ENCODE data around the gene TSEN34.
"Not testable (repeated sequence)": the region's sequence is repeated elsewhere in the genome, so short reads cannot be mapped to it uniquely, and the experiment has no call there.

TSEN34 gene

GRCh38 chr19:54209811-54210494 lies 18.8 kb downstream of the TSEN34 start:
- no peak for DNase-seq

- DNase-seq = no peak
These were observed 20.1 kb downstream of the TSEN34 start for GRCh38 chr19:54211235-54211634.

GRCh38 chr19:54214217-54214616 lies 23.1 kb downstream of the TSEN34 start:
- not testable (repeated sequence) for DNase-seq

GRCh38 chr19:54214734-54215133 lies 23.6 kb downstream of the TSEN34 start:
- not testable (repeated sequence) for DNase-seq

- no peak for DNase-seq
These were observed 25.8 kb downstream of the TSEN34 start for GRCh38 chr19:54216869-54217268.

GRCh38 chr19:54217517-54218247 lies 26.6 kb downstream of the TSEN34 start:
- DNase-seq = not testable (repeated sequence)

GRCh38 chr19:54218259-54218658 lies 27.2 kb downstream of the TSEN34 start:
- DNase-seq = no peak

- no peak for DNase-seq
These were observed 28.0 kb downstream of the TSEN34 start for GRCh38 chr19:54218960-54219661.

GRCh38 chr19:54219702-54220101 lies 28.6 kb downstream of the TSEN34 start:
- not testable (repeated sequence) for DNase-seq

GRCh38 chr19:54221947-54222346 lies 30.8 kb downstream of the TSEN34 start:
- not testable (repeated sequence) for DNase-seq

- DNase-seq = not testable (repeated sequence)
These were observed 31.6 kb downstream of the TSEN34 start, which contains the start of gene LILRB3 for GRCh38 chr19:54222474-54223276. Gene LILRB3 (minus strand): TSS chr19:54223007. CDS start chr19:54222976, 31 bp downstream.

GRCh38 chr19:54223277-54223936 lies 32.3 kb downstream of the TSEN34 start:
- DNase-seq = not testable (repeated sequence)

- DNase-seq = not testable (repeated sequence)
These were observed 32.8 kb downstream of the TSEN34 start for GRCh38 chr19:54223937-54224281.

GRCh38 chr19:54224619-54225018 lies 33.5 kb downstream of the TSEN34 start:
- DNase-seq = not testable (repeated sequence)

- no peak for DNase-seq
These were observed 38.0 kb downstream of the TSEN34 start for GRCh38 chr19:54229146-54229545.

- no peak for DNase-seq
These were observed 38.9 kb downstream of the TSEN34 start for GRCh38 chr19:54230031-54230430.

GRCh38 chr19:54231077-54231931 lies 40.2 kb downstream of the TSEN34 start:
- peak; percentile 92 for DNase-seq

- no peak for DNase-seq
These were observed 42.8 kb downstream of the TSEN34 start for GRCh38 chr19:54233941-54234340.

GRCh38 chr19:54239491-54240371 lies 48.6 kb downstream of the TSEN34 start:
- not testable (repeated sequence) for DNase-seq
